Hepatocyte (in vitro differentiated cells): ENCODE results near the gene PROKR1.

Experiments
- CTCF ChIP-seq: fragments of 200-600 bp; sonication (generic); IDR thresholded peaks from 2 replicates; pipeline ENCODE4 v1.5.1; 2016; ENCODE audit warnings: antibody characterized with exemption, mild to moderate bottlenecking; ENCODE audit not compliant: poor library complexity
- EZH2 ChIP-seq: fragments of 200-600 bp; sonication (generic); IDR thresholded peaks from 2 replicates; pipeline ENCODE4 v1.6.1; 2016; ENCODE audit warnings: antibody characterized with exemption, mild to moderate bottlenecking, borderline replicate concordance
- EZH2phosphoT487 ChIP-seq: fragments of 200-600 bp; sonication (generic); IDR thresholded peaks from one replicate; pipeline ENCODE4 v1.6.1; 2018; ENCODE audit warnings: antibody characterized with exemption, mild to moderate bottlenecking, low read depth, moderate library complexity; ENCODE audit not compliant: unreplicated experiment, severe bottlenecking

- no peak for TF ChIP-seq CTCF
- TF ChIP-seq EZH2, result no peak
- TF ChIP-seq EZH2phosphoT487, result no peak
These were observed 63.3 kb downstream of the PROKR1 start for GRCh38 chr2:68706637-68707036.
